HepG2 (cell line): ENCODE data around the gene CLN6. TPM values are rescaled to one million over a fixed set of nuclear protein-coding genes. Genes with fewer than 3 reads are reported as not detected.

Experiments
- ATAC-seq: fragments of 200-7000 bp; cut with Tn5 transposase; 3 replicates; pipeline ENCODE4 v1.9.1; 2020; ENCODE audit warnings: mild to moderate bottlenecking, moderate library complexity
- BruUV-seq: library from RNA; stranded (reverse); fragments of 400-500 nt; replicated peaks from 2 replicates; lab custom pipeline; 2021; lab: Mats Ljungman, UMichigan
- CTCF ChIA-PET: fragments of 300-600 bp; formaldehyde crosslinking; extraction: SDS; loops from one replicate; lab custom pipeline; 2021; ENCODE audit warnings: low total read pairs, inconsistent platforms, low intra/inter-chr PET ratio; lab: Yijun Ruan, JAX
- POLR2A ChIA-PET: fragments of 350-600 bp; sonication (Branson Sonifier 250); formaldehyde crosslinking; loops from one replicate; lab custom pipeline; 2020; ENCODE audit warnings: antibody characterized with exemption, inconsistent platforms; lab: Yijun Ruan, JAX
- DNase-seq: peaks from one replicate; pipeline ENCODE4 v3.0.0-alpha.2; 2015; ENCODE audit warnings: low spot score
- FAIRE-seq: peaks from 3 replicates; lab custom pipeline; 2011; peaks lifted over from hg19 to GRCh38; lab: Jason Lieb, UNC
- H2AFZ ChIP-seq: one replicate; pipeline ENCODE4 v1.6.1; 2011; ENCODE audit warnings: low read length, inconsistent platforms
- H3K27ac ChIP-seq: fragments of 300-600 bp; 3 replicates; pipeline ENCODE4 v1.8.0; 2011; ENCODE audit warnings: mixed run types, mild to moderate bottlenecking, mixed read lengths, low read length, inconsistent platforms; ENCODE audit not compliant: insufficient read depth; ENCODE audit errors: extremely low read length
- H3K27me3 ChIP-seq, 2 experiments: fragments of 200-600 bp in 1 of 2; 2 replicates in 1 of 2; 3 replicates in 1 of 2; pipeline versions ENCODE4 v1.6.0 to v1.8.0; 2011; ENCODE audit warnings: low read length in 2 of 2, mild to moderate bottlenecking in 2 of 2, moderate library complexity in 2 of 2, inconsistent platforms in 1 of 2; ENCODE audit not compliant: insufficient read depth in 2 of 2, control insufficient read depth in 1 of 2
- H3K36me3 ChIP-seq, 2 experiments: fragments of 200-600 bp in 1 of 2; replicated peaks in 1 of 2; 2 replicates in 1 of 2; 3 replicates in 1 of 2; pipeline versions ENCODE4 v1.5.1 to v1.8.0; 2011; ENCODE audit warnings: low read length in 2 of 2, inconsistent platforms in 1 of 2; ENCODE audit not compliant: insufficient read depth in 2 of 2, control insufficient read depth in 1 of 2
- H3K4me1 ChIP-seq: 2 replicates; pipeline ENCODE4 v1.5.1; 2012; ENCODE audit warnings: low read length, inconsistent platforms; ENCODE audit not compliant: insufficient read depth
- H3K4me2 ChIP-seq: 2 replicates; pipeline ENCODE4 v1.6.0; 2011; ENCODE audit warnings: low read depth, low read length, inconsistent platforms
- H3K4me3 ChIP-seq, 3 experiments: fragments of 200-600 bp in 1 of 3; sonication (generic), shearing (Covaris generic) in 1 of 3; replicated peaks in 1 of 3; 2 replicates each; pipeline ENCODE4 v1.5.1; 2011 to 2016; ENCODE audit warnings: low read length in 3 of 3, inconsistent platforms in 2 of 3, low read depth in 2 of 3, mild to moderate bottlenecking in 2 of 3, control low read depth in 1 of 3, mixed read lengths in 1 of 3; ENCODE audit not compliant: insufficient read depth in 1 of 3
- H3K79me2 ChIP-seq: one replicate; pipeline ENCODE4 v1.6.1; 2011; ENCODE audit warnings: low read length, inconsistent platforms; ENCODE audit not compliant: insufficient read depth
- H3K9ac ChIP-seq: 2 replicates; pipeline ENCODE4 v1.6.0; 2011; ENCODE audit warnings: mild to moderate bottlenecking, low read depth, low read length, inconsistent platforms; ENCODE audit not compliant: insufficient read depth
- H3K9me3 ChIP-seq: 2 replicates; pipeline ENCODE4 v1.5.1; 2012; ENCODE audit warnings: mild to moderate bottlenecking, low read length
- H4K20me1 ChIP-seq: 2 replicates; pipeline ENCODE4 v1.6.0; 2011; ENCODE audit warnings: inconsistent platforms, mild to moderate bottlenecking, low read length, moderate library complexity; ENCODE audit not compliant: insufficient read depth
- ATF1 ChIP-seq: IDR thresholded peaks from 2 replicates; pipeline ENCODE4 v1.6.1; 2016; ENCODE audit warnings: mild to moderate bottlenecking, control low read depth
- FOXP1 ChIP-seq, 2 experiments: fragments of 450-650 bp in 1 of 2; IDR thresholded peaks; 2 replicates each; pipeline ENCODE4 v1.6.1; 2017 to 2018; ENCODE audit warnings: antibody characterized with exemption in 1 of 2
- HNF4G ChIP-seq, 2 experiments: sonication (generic) in 1 of 2; formaldehyde crosslinking in 1 of 2; IDR thresholded peaks; 2 replicates each; pipeline versions ENCODE4 v1.4.0 to v1.6.1; 2011 to 2020; ENCODE audit warnings: borderline replicate concordance in 2 of 2, low read depth in 2 of 2, mild to moderate bottlenecking in 2 of 2, low read length in 1 of 2, missing genetic modification reagents in 1 of 2, moderate library complexity in 1 of 2
- KDM1A ChIP-seq: IDR thresholded peaks from 2 replicates; pipeline ENCODE4 v1.6.1; 2016; ENCODE audit warnings: missing compliant biosample characterization
- PHF5A ChIP-seq: IDR thresholded peaks from one replicate; pipeline ENCODE4 v1.6.1; 2018; ENCODE audit warnings: low read depth, missing genetic modification reagents; ENCODE audit not compliant: unreplicated experiment
- POLR2A ChIP-seq, 2 experiments: IDR thresholded peaks; 2 replicates each; pipeline ENCODE4 v1.6.1; 2011; ENCODE audit warnings: low read depth in 2 of 2, low read length in 2 of 2, mild to moderate bottlenecking in 1 of 2, moderate library complexity in 1 of 2; ENCODE audit not compliant: insufficient read depth in 1 of 2
- POLR2G ChIP-seq: fragments of 200-400 bp; formaldehyde crosslinking; IDR thresholded peaks from 2 replicates; pipeline ENCODE4 v1.6.1; 2018; ENCODE audit warnings: mild to moderate bottlenecking, low read depth, low read length, moderate library complexity
- RBM22 ChIP-seq: fragments of 200-400 bp; formaldehyde crosslinking; optimal IDR thresholded peaks from 2 replicates; pipeline ENCODE3; 2017; ENCODE audit warnings: mild to moderate bottlenecking, low read length, moderate library complexity
- ZKSCAN5 ChIP-seq: sonication (generic); formaldehyde crosslinking; IDR thresholded peaks from 2 replicates; pipeline ENCODE4 v1.5.1; 2020; ENCODE audit warnings: mild to moderate bottlenecking, missing genetic modification reagents
- ZNF567 ChIP-seq: sonication (generic); formaldehyde crosslinking; IDR thresholded peaks from 2 replicates; pipeline ENCODE4 v1.8.1; 2023; ENCODE audit warnings: mild to moderate bottlenecking, missing genetic modification reagents, borderline replicate concordance
- ZNF660 ChIP-seq: sonication (generic); formaldehyde crosslinking; IDR thresholded peaks from 2 replicates; pipeline ENCODE4 v1.5.1; 2020; ENCODE audit warnings: mild to moderate bottlenecking, low read depth, missing genetic modification reagents, borderline replicate concordance
- WGBS: methylation state at CpG from one replicate; pipeline ENCODE4 v1.1.6; 2017; ENCODE audit warnings: low lambda C conversion rate; 5-methylcytosine and 5-hydroxymethylcytosine counted together
- in situ Hi-C: cut with HindIII; loops from 2 replicates; pipeline ENCODE4 v1.10.0; 2017; ENCODE audit warnings: low pct_unique_long_range_greater_than_20kb; ENCODE audit not compliant: extremely low pct_ligation_motif_present
- intact Hi-C: fragments of 100-400 bp; cut with micrococcal nuclease; formaldehyde crosslinking; loops from one replicate; pipeline ENCODE4 v1.10.0; 2022; ENCODE audit not compliant: unreplicated experiment
- polyA plus RNA-seq, 8 experiments: library from polyadenylated mRNA; depleted of rRNA in 3 of 8; stranded (reverse) in 7 of 8; unstranded in 1 of 8; fragments of >200 nt; fragmentation: Illumina TruSeq in 4 of 8; extraction: Trizol in 4 of 8; gene quantifications; 2 replicates each; pipeline versions ENCODE4 v1.2.1 to v1.2.3, GENCODE V29; 2011 to 2016; ENCODE audit warnings: low read depth in 4 of 8, missing spikeins in 1 of 8, mixed read lengths in 1 of 8; ENCODE audit not compliant: insufficient read depth in 1 of 8
- total RNA-seq, 5 experiments: library from RNA; depleted of rRNA; stranded (reverse); fragments of >200 nt; fragmentation: Illumina TruSeq; extraction: Trizol; gene quantifications; 2 replicates each; pipeline ENCODE4 v1.2.3, GENCODE V29; 2016; ENCODE audit warnings: low read depth in 1 of 5
- TF ChIP-seq, protein P1 (sequence below): sonication (generic); formaldehyde crosslinking; IDR thresholded peaks from 2 replicates; pipeline ENCODE4 v1.5.0; 2020; ENCODE audit warnings: missing genetic modification reagents
- TF ChIP-seq, protein P2 (sequence below): fragments of 450-650 bp; IDR thresholded peaks from 2 replicates; pipeline ENCODE4 v1.6.1; 2017; ENCODE audit warnings: mild to moderate bottlenecking

Gene CLN6
- total and polyA plus RNA-seq, 2 of the 13 experiments (the other 11 are each of a cell fraction or from before 2014, with no cell fraction given): 24.9 to 27.1 TPM

DNA sequence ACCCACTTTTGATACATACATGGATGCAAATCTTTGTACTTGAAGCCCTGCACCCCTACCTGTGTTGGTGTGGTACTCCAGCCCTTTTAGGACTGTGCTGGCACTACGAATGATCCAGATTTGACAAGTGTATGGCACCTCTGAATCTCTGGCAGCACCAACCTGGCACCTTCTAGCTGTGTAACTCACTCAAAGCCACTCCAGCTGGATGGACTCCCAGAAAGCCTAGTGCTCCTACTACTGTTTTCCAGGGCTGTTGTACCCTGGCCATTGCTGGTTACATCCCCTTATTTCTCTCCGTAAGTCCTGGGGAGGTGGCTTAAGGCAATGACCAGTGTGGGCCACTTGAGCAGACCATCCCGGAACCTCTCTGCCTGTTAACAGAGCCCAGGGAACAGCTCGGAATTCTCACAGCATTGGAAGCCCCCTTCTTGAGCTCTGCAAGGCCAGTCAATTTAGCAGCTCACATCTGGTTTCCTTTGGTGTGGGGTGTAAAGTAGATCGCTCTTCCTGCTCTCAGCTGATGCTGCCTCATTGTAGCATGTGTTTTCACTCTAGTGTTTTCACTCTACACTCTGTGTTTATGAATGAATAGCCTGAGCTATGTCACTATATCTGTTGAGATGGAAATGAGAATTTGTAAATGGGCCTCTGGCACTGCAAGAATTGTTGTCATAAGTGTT is 36.6 kb downstream of the CLN6 start:
- BruUV-seq: no TSS peak
- FAIRE-seq (no peak), DNase-seq (no peak), ATAC-seq (no peak)
- TF ChIP-seq POLR2G (0 out of 2 replicates have a peak, but pooled peaks have one; percentile 5), POLR2A (IDR thresholded peaks at IDR 0.05; ENCODE audit: insufficient read depth in 1 of 2, low read depth in 2 of 2, low read length in 2 of 2) (0 out of 4 replicates have a peak, but pooled peaks of 1 of the 2 experiments have one; percentile 12), RBM22 (peak; percentile 87), ZNF660 (CRISPR knock-in tag) (no peak)
- no peak overlapping the region for H3K4me3 ChIP-seq
- no peaks in the 10 kb centered on the region for H3K79me2 ChIP-seq
- WGBS: 99% methylated on average over 5 of the region's 5 CpGs
- no peak overlapping the region for H2AFZ ChIP-seq
- POLR2A ChIA-PET: no interaction called here
- no peak overlapping the region for H3K27ac ChIP-seq
- intact Hi-C loops: no loop called here
- H3K36me3 ChIP-seq: peaks cover 6 to 14% of the 10 kb centered on the region in 2 experiments; a peak in 4 of 5 replicates
- in situ Hi-C loops: no loop called here
- no peaks in the 10 kb centered on the region for H3K9me3 ChIP-seq
- no peak overlapping the region for H3K4me2 ChIP-seq
- no peaks in the 10 kb centered on the region for H4K20me1 ChIP-seq
- CTCF ChIA-PET: no interaction called here
- no peak overlapping the region for H3K9ac ChIP-seq
- peaks cover 24% of the 10 kb centered on the region for H3K4me1 ChIP-seq
- no peaks in the 10 kb centered on the region for H3K27me3 ChIP-seq

DNA sequence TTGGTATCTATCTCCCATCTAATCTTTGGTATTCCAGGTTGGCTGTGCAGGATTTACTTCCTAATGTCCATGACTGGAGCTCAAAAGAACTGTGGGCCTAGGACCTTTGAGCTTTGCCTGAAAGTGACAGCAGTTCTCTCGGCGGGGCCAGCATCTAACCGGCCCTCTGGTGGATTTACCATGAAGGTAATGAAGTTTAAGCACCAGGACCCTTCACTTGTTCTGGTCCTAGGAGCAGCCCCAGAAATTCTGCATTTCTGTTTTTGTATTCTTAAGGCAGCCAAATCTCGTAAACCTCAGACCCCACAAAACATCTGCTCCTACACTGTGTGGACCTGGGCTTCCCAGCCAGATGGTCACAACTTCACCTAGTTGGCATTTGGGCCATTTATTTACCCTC is 37.4 kb downstream of the CLN6 start:
- in situ Hi-C loops: no loop called here
- ChIA-PET POLR2A (no interaction called here), CTCF (no interaction called here)
- WGBS: 80% methylated on average over 4 of the region's 4 CpGs
- intact Hi-C loops: no loop called here
- Histone ChIP-seq H3K27me3 (no peaks in the 10 kb centered on the region), H3K4me2 (no peak overlapping the region), H2AFZ (no peak overlapping the region), H3K4me1 (peaks cover 16% of the 10 kb centered on the region), H4K20me1 (no peaks in the 10 kb centered on the region), H3K9ac (no peak overlapping the region), H3K79me2 (no peaks in the 10 kb centered on the region), H3K36me3 (peaks cover 9 to 20% of the 10 kb centered on the region in 2 experiments; a peak in 3 of 5 replicates), H3K9me3 (no peaks in the 10 kb centered on the region), H3K4me3 (no peak overlapping the region), H3K27ac (no peak overlapping the region)
- BruUV-seq: no TSS peak
- DNase-seq: peak; percentile 10
- peak; percentile 48 for ATAC-seq
- FAIRE-seq: no peak
- TF ChIP-seq ZKSCAN5 (CRISPR knock-in tag): no peak
- TF ChIP-seq PHF5A (CRISPR knock-in tag): no peak
- TF ChIP-seq ATF1: no peak
- TF ChIP-seq, protein P1, sequence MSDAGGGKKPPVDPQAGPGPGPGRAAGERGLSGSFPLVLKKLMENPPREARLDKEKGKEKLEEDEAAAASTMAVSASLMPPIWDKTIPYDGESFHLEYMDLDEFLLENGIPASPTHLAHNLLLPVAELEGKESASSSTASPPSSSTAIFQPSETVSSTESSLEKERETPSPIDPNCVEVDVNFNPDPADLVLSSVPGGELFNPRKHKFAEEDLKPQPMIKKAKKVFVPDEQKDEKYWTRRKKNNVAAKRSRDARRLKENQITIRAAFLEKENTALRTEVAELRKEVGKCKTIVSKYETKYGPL (CRISPR knock-in tag): no peak
- TF ChIP-seq HNF4G (IDR thresholded peaks at IDR 0.05; ENCODE audit: borderline replicate concordance, low read depth, low read length): 0 out of 2 replicates have a peak, but pooled peaks have one; percentile 26
- no peak for TF ChIP-seq HNF4G (CRISPR knock-in tag; IDR thresholded peaks at IDR 0.05; ENCODE audit: borderline replicate concordance, low read depth)
- TF ChIP-seq ZNF567: no peak
- TF ChIP-seq, protein P2, sequence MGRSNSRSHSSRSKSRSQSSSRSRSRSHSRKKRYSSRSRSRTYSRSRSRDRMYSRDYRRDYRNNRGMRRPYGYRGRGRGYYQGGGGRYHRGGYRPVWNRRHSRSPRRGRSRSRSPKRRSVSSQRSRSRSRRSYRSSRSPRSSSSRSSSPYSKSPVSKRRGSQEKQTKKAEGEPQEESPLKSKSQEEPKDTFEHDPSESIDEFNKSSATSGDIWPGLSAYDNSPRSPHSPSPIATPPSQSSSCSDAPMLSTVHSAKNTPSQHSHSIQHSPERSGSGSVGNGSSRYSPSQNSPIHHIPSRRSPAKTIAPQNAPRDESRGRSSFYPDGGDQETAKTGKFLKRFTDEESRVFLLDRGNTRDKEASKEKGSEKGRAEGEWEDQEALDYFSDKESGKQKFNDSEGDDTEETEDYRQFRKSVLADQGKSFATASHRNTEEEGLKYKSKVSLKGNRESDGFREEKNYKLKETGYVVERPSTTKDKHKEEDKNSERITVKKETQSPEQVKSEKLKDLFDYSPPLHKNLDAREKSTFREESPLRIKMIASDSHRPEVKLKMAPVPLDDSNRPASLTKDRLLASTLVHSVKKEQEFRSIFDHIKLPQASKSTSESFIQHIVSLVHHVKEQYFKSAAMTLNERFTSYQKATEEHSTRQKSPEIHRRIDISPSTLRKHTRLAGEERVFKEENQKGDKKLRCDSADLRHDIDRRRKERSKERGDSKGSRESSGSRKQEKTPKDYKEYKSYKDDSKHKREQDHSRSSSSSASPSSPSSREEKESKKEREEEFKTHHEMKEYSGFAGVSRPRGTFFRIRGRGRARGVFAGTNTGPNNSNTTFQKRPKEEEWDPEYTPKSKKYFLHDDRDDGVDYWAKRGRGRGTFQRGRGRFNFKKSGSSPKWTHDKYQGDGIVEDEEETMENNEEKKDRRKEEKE: no peak
- TF ChIP-seq POLR2G: 0 out of 2 replicates have a peak, but pooled peaks have one; percentile 7
- TF ChIP-seq FOXP1 (IDR thresholded peaks at IDR 0.05): no peak
- TF ChIP-seq FOXP1 (CRISPR knock-in tag; IDR thresholded peaks at IDR 0.05): no peak
- TF ChIP-seq KDM1A (CRISPR knock-in tag): no peak
